IgD-negative memory B cell (primary cell): Measurements from ENCODE around the gene AHDC1. TPM values are rescaled to one million over a fixed set of nuclear protein-coding genes. Genes with fewer than 3 reads are reported as not detected.
"Not testable (repeated sequence)": the region's sequence is repeated elsewhere in the genome, so short reads cannot be mapped to it uniquely, and the experiment has no call there.

Experiments
- H3K27ac Mint-ChIP-seq, 3 donors: one replicate each; pipeline ENCODE4 v1.8.0; 2020 to 2022; ENCODE audit warnings: mild to moderate bottlenecking in 3 of 3, mixed read lengths in 3 of 3, moderate library complexity in 1 of 3
- H3K27me3 Mint-ChIP-seq: one replicate; pipeline ENCODE4 v1.8.0; 2021; ENCODE audit warnings: mixed read lengths
- H3K36me3 Mint-ChIP-seq: one replicate; pipeline ENCODE4 v1.8.0; 2020; ENCODE audit warnings: mild to moderate bottlenecking, mixed read lengths
- H3K4me1 Mint-ChIP-seq, 3 donors: one replicate each; pipeline ENCODE4 v1.8.0; 2020 to 2022; ENCODE audit warnings: mixed read lengths in 3 of 3, mild to moderate bottlenecking in 1 of 3
- H3K4me3 Mint-ChIP-seq, 4 donors: one replicate each; pipeline ENCODE4 v1.8.0; 2020 to 2022; ENCODE audit warnings: mild to moderate bottlenecking in 4 of 4, mixed read lengths in 4 of 4, moderate library complexity in 3 of 4
- H3K9me3 Mint-ChIP-seq, 3 donors: one replicate each; pipeline ENCODE4 v1.8.0; 2020 to 2021; ENCODE audit warnings: mixed read lengths in 3 of 3, mild to moderate bottlenecking in 1 of 3
- polyA plus RNA-seq: library from polyadenylated mRNA; unstranded; fragments of 300-500 nt; fragmentation: Illumina TruSeq; gene quantifications from one replicate; pipeline ENCODE4 v1.2.3, GENCODE V29; 2021

Gene AHDC1
- polyA plus RNA-seq, 1 donor from 2014 or later: 1.1 TPM

- peaks cover 1 to 4% (median 3%) of the 10 kb centered on the region in 3 donors for H3K4me1 Mint-ChIP-seq
- no peaks in the 10 kb centered on the region for H3K36me3 Mint-ChIP-seq
- no peaks in the 10 kb centered on the region for H3K27me3 Mint-ChIP-seq
- no peak overlapping the region for H3K4me3 Mint-ChIP-seq
- H3K9me3 Mint-ChIP-seq: no peaks in the 10 kb centered on the region
- H3K27ac Mint-ChIP-seq: no peak overlapping the region
These were observed 99.1 kb downstream of the AHDC1 start for GRCh38 chr1:27504588-27505419.

DNA sequence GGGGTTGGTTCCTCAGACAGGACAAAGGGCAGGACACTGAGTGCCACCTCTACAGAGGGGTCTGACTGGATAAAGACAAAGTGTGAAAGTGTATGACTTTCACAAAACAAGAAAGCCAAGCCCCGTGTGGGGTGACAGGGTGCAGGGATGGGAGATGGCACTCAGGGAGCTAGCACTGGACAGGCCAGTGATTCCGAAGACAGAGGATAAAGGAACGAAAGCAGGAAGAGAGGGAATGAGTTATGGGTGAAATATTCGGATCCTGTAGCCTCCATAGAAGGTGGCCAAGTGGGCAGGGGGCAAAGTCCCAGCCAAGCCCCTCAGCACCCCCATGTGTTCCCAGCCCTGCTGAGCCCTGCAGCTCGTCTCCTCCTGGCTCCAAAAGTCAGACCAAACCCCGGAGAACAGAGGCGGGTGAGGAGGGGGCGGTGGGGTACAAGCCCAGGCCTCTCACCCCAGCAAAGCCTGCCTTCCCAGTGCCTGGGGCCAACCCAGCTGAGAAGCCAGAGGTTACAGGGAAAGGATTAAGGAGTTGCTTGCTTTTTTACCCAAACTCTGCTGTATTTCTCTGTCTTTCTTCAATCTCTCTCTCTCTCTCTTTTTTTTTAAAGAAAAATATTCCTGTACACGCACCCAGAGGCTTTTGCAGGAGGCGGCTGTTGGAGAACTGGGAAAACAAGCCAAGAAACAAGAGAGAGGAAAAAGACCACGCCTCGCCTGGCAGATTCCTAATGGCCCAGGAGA is 99.9 kb downstream of the AHDC1 start:
- Mint-ChIP-seq H3K36me3 (no peaks in the 10 kb centered on the region), H3K4me1 (peaks cover 5 to 8% (median 5%) of the 10 kb centered on the region in 3 donors), H3K4me3 (no peak overlapping the region), H3K27ac (no peak overlapping the region), H3K27me3 (no peaks in the 10 kb centered on the region), H3K9me3 (no peaks in the 10 kb centered on the region)

- Mint-ChIP-seq H3K4me1 (peaks cover 5 to 10% (median 6%) of the 10 kb centered on the region in 3 donors), H3K27ac (no peak overlapping the region), H3K9me3 (no peaks in the 10 kb centered on the region), H3K4me3 (no peak overlapping the region), H3K27me3 (no peaks in the 10 kb centered on the region), H3K36me3 (no peaks in the 10 kb centered on the region)
These were observed 100.9 kb downstream of the AHDC1 start for GRCh38 chr1:27503033-27503432.

DNA sequence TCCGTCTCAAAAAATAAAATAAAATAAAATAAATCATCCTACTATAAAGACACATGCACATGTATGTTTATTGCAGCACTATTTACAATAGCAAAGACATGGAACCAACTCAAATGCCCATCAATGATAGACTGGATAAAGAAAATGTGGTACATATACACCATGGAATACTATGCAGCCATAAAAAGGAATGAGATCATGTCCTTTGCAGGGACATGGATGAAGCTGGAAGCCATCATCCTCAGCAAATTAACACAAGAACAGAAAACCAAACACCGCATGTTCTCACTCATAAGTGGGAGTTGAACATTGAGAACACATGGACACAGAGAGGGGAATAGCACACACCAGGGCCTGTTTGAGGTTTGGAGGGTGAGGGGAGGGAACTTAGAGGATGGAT is 102.8 kb downstream of the AHDC1 start:
- not testable (repeated sequence) for H3K36me3 Mint-ChIP-seq, H3K9me3 Mint-ChIP-seq, H3K27me3 Mint-ChIP-seq, H3K27ac Mint-ChIP-seq, H3K4me3 Mint-ChIP-seq
- peaks cover 5 to 12% (median 6%) of the 10 kb centered on the region in 3 donors for H3K4me1 Mint-ChIP-seq

- Mint-ChIP-seq H3K4me1 (peaks cover 5 to 14% (median 6%) of the 10 kb centered on the region in 3 donors), H3K4me3 (peak overlapping the region in 3 of 4 donors; percentile 15 to 94 (median 54)), H3K27ac (peak overlapping the region in 1 of 3 donors; percentile 53), H3K36me3 (no peaks in the 10 kb centered on the region), H3K9me3 (no peaks in the 10 kb centered on the region), H3K27me3 (no peaks in the 10 kb centered on the region)
These were observed 104.8 kb downstream of the AHDC1 start for GRCh38 chr1:27499142-27499541.

DNA sequence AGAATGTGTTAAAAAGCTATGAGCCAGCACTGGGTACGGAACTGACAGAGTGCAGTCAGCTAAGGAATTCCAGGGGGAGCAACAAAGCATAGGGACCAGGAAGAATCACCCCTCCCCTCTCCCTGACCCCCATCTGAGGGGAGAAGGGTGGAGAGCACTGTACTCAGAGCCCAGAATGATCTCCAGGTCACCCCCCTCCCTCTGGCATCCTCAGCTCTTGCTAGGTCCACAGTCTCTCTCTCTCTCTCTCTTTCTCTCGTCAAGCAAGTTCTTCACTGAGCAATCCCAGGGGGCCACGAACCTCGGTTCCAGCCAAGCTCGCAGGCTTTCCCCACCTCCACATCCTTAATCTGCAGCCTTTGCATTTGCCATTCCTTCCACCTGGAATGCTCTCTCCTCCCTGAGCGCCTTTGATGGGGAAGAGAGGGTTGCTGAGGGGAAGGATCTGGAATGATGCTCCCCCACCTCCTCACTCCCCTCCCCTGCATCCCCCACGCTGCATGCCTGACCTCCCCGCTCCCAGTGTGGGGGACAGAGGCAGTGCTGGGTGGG is 107.3 kb downstream of the AHDC1 start:
- H3K36me3 Mint-ChIP-seq: no peaks in the 10 kb centered on the region
- H3K4me1 Mint-ChIP-seq: peaks cover 16 to 25% (median 18%) of the 10 kb centered on the region in 3 donors
- peak overlapping the region in 1 of 4 donors; percentile 33 for H3K4me3 Mint-ChIP-seq
- H3K27me3 Mint-ChIP-seq: no peaks in the 10 kb centered on the region
- peak overlapping the region in 1 of 3 donors; percentile 35 for H3K27ac Mint-ChIP-seq
- no peaks in the 10 kb centered on the region for H3K9me3 Mint-ChIP-seq

DNA sequence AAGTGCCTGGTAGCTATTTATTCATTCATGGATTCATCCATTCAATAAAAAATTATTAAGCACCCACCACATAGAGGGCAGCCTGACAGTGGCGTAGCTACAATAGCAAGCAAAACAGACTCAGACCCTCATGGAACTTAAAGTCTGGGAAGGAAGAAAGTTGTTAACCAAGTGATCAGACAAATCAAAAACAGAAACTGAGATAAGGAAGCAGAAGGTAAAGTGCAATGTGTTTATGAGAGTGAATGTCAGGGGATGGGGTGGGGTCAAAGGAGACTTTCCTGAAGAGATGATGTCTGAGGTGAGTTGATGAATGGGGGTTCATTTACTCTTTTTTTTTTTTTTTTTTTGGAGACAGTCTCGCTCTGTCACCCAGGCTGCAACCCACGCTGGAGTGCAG is 111.1 kb downstream of the AHDC1 start:
- Mint-ChIP-seq H3K36me3 (no peaks in the 10 kb centered on the region), H3K27me3 (no peaks in the 10 kb centered on the region), H3K9me3 (no peaks in the 10 kb centered on the region), H3K4me3 (peak overlapping the region in 3 of 4 donors; percentile 10 to 95 (median 74)), H3K4me1 (peaks cover 29 to 34% (median 33%) of the 10 kb centered on the region in 3 donors), H3K27ac (peak overlapping the region; percentile 97 to 98 (median 98))

GRCh38 chr1:27491748-27492700 is 111.9 kb downstream of the AHDC1 start:
- H3K4me1 Mint-ChIP-seq: peaks cover 29 to 36% (median 33%) of the 10 kb centered on the region in 3 donors
- no peaks in the 10 kb centered on the region for H3K36me3 Mint-ChIP-seq
- H3K27me3 Mint-ChIP-seq: no peaks in the 10 kb centered on the region
- peak overlapping the region; percentile 85 to 97 (median 91) for H3K4me3 Mint-ChIP-seq
- no peaks in the 10 kb centered on the region for H3K9me3 Mint-ChIP-seq
- H3K27ac Mint-ChIP-seq: peak overlapping the region; percentile 97 to 98 (median 98)

- Mint-ChIP-seq H3K27ac (peak within 1 kb of the TSS; percentile 98 to 100 (median 98)), H3K4me1 (peaks cover 32 to 37% (median 36%) of the 10 kb centered on the region in 3 donors), H3K9me3 (no peaks in the 10 kb centered on the region), H3K4me3 (peak within 1 kb of the TSS; percentile 96 to 99 (median 97)), H3K36me3 (no peaks in the 10 kb centered on the region), H3K27me3 (no peaks in the 10 kb centered on the region)
These were observed 113.8 kb downstream of the AHDC1 start, which contains the start of gene WASF2 for GRCh38 chr1:27489973-27490741. TSS of gene WASF2 (minus strand) at chr1:27490167. CDS start at chr1:27428890, 61,277 bp downstream.

GRCh38 chr1:27489501-27489972 is 114.4 kb downstream of the AHDC1 start:
- Mint-ChIP-seq H3K9me3 (no peaks in the 10 kb centered on the region), H3K4me3 (peak overlapping the region; percentile 96 to 99 (median 97)), H3K36me3 (no peaks in the 10 kb centered on the region), H3K27ac (peak overlapping the region; percentile 96 to 100 (median 98)), H3K27me3 (no peaks in the 10 kb centered on the region), H3K4me1 (peaks cover 32 to 39% (median 36%) of the 10 kb centered on the region in 3 donors)

DNA sequence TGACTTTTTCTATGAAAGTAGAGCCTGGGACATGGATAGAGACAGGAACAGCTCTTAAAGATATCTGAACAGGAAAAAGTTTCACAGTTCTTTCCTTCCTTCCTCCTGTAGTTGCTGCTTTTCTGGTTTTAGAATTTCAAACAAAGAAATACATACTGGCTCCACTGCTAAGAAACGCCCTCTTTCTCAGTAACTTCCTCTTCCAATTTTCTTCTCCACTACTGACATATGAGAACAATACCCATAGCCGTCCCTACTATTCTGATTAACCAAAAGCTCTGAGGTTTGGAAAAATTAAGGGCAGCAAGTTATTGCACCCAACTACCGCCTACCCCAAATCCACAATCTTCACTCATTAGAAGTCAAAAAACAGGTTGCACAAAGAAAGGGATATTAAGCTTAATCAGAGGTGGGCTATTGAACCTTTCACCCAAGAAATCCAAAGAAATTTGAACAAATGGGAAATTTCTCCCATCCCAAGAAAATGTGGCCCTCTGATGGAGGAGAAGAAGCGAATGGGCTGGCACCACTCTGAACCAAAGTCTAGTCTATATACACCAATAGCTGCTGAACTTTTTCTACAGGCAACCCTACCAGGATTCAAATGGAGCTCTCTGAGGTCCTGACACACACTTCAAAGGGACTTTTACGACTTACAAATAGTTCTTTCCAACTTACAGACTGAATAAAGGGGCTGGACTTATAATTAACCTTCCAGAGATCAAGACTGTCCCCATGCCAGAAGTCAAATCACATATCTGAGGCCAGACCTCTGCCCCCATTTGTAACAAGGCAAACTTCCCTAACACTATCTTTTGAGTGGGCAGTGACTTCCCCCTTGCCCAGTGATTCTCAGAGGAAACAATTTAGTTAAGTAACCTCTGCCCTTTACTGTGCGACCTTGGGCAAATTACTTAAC is 115.7 kb downstream of the AHDC1 start:
- Mint-ChIP-seq H3K9me3 (no peaks in the 10 kb centered on the region), H3K27me3 (no peaks in the 10 kb centered on the region), H3K27ac (peak overlapping the region; percentile 96 to 100 (median 98)), H3K4me1 (peaks cover 40 to 43% (median 41%) of the 10 kb centered on the region in 3 donors), H3K36me3 (no peaks in the 10 kb centered on the region), H3K4me3 (peak overlapping the region; percentile 96 to 99 (median 97))

- Mint-ChIP-seq H3K36me3 (peaks cover 5% of the 10 kb centered on the region), H3K4me1 (peaks cover 44 to 48% (median 44%) of the 10 kb centered on the region in 3 donors), H3K27me3 (no peaks in the 10 kb centered on the region), H3K4me3 (peak overlapping the region in 2 of 4 donors; percentile 8 to 32), H3K9me3 (no peaks in the 10 kb centered on the region), H3K27ac (no peak overlapping the region)
These were observed 118.6 kb downstream of the AHDC1 start for GRCh38 chr1:27485363-27485762.
